CD4-positive, alpha-beta T cell treated with Interferon gamma for 1 hour (primary cell): Measurements from ENCODE around the gene INTS6L.
A peak's percentile ranks its signal among the peaks of the same experiment; 100 is the strongest.
"Not testable (repeated sequence)": the region's sequence is repeated elsewhere in the genome, so short reads cannot be mapped to it uniquely, and the experiment has no call there.

Experiments used
- DNase-seq: peaks from one replicate; pipeline ENCODE4 v3.0.0-alpha.2; 2020

Gene INTS6L

DNA sequence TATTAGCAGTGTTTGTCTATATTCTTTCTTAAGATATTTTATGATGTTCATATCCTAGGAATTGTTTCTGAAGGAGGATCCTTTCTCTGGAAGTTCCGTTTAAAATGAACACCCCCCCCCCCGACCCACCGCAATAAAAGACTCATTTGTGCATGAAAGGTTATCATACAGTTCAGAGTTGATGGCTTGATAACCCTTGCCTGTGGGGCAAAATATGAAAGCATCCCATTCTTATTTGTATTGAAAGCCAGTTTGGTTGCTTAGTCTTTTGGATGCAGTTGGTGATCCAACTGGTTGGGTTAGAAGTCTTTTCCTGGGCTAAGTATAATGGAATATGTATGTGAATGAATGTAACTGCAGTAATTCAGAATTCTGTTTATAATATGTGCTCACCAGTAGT, 8.3 kb downstream of the INTS6L start:
- DNase-seq: no peak

DNA sequence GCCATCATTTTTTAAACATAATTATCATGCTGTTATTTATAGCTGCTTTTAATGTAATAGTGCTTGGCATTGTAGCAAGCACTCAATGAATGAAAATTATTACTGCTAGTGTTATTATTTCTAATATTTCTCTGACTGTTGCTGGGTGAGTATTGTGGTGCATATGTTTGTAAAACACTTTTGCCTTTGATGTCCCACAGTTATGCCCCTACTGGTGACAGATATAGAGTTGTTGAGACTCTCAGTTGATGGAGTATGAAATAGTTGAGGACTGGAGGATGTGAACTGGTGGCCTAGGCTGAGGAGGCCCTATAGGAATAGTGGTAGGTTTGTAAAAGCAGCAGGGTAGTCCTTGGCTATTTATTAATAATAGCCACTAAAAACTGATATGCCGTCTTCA, 9.6 kb downstream of the INTS6L start:
- no peak for DNase-seq

DNA sequence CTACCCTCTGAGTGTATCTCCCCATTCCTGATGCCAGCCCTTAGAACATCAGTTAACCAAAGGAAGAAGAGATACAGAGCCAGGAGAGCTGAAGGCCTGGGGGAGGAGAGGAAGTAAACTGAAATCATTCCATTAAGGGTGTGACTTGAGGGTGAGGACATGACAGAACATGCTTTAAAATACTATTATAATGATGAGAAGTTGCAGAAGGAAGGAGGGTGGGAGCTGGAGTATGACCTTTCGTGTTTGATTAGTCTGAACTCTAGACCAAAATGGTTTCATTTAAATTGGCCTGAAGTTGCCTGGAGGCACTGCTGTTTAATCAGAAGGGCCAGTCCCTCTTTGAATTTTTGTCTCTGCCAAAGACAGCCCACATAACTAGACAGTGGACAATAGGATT, 11.4 kb downstream of the INTS6L start:
- DNase-seq: no peak

DNA sequence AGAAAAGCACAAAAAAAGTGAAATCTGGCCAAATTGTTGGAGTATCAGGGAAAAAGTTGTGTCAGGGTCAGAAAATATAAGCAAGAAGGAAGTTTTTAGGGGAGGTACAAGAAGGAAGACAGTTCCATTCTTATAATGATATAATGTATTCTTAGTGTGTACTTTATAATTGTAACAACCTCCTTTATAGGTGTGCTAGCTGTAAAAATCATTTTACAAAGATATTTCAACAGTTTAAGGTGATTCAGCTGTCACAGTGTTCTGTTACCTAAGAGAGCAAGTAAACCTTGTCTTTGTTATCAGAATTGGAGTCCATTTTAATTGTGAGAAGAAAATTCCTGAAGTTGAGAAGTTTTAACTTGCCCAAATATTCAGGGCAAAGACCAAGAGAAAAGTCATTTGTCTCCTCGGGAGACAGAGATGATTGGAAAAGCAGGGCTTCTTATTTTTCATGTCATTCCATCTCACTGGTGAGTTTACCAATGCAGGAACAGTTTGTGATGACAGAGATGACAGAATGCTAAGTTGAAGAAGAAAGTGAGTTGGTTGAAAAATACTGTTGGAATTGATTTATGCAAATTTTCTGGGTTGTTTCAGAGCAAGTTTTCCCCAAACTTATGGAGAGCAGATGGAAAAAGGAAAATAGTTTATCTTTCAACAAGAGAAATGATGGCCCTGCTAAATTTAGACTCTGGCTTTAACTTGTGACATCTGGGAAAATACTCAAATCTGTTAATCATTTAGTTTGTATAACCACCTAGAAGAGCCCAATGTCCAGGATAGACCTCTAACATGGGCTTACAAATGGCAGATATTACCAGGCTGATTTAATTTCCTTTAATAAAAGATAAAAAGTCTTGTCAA, 14.8 kb downstream of the INTS6L start:
- no peak for DNase-seq

DNA sequence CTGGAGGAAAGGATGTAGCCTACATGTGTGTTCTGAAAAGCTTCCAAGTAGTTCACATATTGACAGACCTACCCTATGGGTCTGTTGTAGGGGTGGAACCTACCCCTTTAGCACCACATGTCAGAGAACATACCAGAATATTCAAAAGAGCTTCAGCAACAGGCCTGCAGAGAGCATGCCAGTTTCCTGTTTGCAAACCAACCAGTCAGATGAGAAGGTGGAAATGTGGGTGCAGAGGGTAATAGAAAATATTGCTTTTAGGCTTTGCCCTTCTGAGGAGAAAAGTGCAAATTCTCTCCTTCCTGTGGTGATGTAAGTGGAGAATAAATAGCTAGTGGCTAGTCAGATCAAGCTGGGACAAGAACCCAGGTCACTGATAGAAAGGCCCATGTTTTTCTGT, 16.4 kb downstream of the INTS6L start:
- DNase-seq: no peak

DNA sequence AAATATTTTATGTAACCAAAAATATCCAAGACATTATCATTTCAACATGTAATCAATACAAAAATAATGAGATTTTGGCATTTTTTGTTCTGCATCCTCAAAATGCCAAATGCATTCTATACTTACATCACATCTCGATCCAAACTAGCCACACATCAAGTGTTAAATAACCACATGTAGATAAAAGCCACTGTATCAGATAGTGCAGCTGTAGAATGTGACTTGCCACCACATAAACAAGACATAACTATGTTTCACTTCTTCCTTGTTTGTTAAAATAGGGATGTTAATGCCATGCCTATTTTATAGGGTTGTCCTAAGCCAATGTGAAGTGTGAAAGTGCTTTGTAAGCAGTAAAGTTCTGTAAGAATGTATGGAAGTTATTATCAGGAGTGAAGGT, 20.9 kb downstream of the INTS6L start:
- no peak for DNase-seq

DNA sequence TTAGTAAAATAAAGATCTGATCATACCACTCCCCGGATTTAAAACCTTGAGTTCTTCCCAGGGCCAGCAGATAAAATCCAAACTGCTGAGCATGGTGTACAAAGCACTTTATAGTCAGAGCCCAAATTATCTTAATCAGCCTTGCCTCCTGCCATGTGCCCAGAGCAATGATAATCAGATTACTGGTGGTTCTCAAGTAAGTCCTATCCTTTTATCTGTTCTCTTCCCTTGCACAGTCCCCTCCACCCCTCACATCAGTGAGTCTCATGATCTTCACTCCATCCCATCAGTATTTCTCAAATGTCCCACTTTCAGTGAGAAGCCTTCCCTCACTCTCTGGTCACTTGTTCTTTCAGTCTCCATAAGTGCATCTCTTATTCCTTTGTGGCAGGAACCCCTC, 22.7 kb downstream of the INTS6L start:
- DNase-seq: no peak

DNA sequence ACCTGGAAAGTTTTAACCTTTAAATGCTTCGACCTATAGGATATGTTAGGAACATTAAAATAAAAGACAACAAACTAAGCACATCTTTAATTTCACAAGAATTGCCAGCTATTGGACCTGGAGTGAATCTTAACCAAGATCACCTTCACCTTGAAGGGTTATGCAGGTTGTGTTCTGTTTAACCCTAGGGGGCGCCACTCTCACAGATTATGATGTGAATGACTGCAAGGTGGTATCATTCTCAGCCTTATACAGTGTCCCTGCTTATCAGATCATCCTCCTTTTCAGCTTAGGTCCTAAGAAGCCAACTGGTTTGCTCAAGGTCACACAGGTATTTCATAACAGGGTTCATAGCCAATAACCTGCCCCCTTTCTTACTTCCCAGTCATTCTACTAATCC, 23.5 kb downstream of the INTS6L start:
- peak; percentile 25 for DNase-seq

DNA sequence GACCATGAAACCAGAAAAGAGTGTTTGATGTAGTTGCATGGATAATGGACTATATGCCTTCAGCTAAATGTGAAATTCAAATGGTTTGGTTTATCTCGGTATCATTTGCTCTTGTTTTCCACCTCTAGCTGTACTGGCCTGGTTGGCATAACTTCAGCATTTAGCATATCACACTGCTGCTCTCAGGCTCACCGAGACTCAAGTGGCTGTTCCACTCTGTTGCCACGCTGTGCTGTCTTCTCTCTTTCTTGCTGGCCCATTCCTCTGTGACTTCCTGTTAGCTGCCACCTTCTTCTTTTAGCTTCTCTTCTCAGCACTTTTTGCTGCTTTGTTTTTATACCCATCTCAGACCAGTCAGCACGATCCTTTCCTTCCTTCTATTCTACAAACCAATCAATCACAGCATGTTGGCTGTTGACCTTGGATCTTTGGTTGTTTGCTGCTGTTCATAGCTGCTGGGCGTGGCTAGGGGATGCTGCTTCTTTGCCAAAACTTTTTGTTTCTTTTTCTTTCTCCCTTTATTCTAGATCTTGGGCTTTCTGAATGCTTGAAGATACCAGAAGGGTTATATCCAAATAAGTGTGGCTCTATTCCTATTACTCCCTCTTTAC, 24.0 kb downstream of the INTS6L start:
- DNase-seq: no peak

DNA sequence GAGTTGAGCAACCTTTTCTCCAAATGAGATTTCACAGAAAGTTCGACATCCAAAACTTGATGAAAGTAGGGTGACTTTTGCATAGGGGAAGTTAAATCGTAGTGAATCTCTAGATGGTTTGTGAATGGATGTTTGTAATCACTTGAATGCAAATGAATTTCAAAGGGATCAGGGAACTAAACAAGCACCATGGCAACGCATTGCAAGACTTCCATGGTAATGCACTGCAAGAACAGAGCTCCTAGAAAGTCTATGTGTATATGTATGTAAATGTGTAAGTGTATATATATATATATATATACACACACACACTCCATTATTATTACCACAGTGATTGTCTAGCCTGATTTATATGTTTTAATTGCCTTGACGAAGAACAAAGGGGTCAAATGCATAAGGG, 27.3 kb downstream of the INTS6L start:
- DNase-seq: no peak

DNA sequence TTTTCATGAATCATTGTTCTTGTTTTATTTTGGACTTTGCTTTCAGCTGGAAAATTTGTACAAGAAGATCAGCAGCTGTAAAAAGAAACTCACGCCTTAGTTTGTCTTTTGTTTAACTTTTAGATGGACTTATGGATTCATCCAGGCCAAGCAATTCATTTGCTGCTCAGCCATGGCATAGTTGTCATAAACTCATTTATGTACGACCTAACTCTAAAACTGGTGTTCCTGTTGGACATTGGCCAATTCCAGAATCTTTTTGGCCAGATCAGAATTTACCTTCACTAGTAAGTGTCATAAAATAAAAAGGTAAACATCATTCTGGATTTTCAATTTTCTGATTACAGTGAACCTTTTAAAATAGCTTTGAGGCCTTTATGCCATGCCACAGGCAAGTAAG, 29.1 kb downstream of the INTS6L start:
- DNase-seq: no peak

DNA sequence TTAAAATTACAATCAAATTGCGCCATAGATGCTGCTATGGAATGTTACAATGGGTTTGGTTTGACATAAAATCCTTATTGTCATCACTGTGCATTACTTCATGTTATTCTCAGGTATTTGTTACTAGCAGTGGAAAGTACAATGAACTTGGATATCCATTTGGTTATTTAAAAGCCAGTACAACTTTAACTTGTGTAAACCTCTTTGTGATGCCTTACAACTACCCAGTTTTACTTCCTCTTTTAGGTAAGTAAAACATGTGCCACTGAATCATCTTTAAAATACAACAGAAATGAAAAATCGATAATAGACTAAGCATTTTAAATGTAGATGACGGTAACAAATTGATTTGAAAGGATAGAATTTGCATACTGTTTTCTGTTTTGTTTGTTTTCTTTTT, 35.6 kb downstream of the INTS6L start:
- DNase-seq: no peak

DNA sequence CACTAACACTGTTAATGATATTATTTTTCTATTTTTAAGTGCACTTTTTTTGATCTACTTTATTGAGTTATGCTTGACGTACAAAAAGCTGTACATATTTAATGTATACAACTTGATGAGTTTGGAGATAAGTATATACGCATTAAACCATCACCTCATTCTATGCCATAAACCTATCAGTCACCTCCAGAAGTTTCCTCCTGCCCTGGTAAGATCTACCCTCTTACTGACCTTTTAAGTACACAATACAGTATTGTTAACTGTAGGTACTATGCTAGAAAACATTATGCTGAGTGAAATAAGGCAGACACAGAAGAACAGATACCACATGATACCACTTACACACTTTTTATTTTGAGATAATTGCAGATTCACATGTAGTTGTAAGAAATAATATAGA, 36.9 kb downstream of the INTS6L start:
- no peak for DNase-seq

DNA sequence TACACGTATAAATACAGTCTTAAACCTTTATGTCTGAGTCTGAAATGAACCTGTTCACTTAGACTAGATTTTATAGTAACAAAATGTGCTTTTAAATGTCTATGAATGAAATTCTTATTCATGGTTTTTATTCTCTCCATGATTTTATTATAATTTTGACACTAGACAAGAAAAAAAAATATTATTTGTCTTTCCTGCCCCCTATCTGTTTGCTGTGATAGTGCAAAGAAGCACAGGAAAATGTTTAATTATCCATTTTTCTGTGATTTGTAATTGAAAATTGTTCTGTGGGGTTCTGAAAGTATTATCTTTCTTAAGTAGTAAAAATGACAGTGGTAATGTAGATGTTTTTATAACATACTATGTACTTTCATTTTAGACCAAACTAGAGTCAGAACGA, 52.0 kb downstream of the INTS6L start:
- no peak for DNase-seq

DNA sequence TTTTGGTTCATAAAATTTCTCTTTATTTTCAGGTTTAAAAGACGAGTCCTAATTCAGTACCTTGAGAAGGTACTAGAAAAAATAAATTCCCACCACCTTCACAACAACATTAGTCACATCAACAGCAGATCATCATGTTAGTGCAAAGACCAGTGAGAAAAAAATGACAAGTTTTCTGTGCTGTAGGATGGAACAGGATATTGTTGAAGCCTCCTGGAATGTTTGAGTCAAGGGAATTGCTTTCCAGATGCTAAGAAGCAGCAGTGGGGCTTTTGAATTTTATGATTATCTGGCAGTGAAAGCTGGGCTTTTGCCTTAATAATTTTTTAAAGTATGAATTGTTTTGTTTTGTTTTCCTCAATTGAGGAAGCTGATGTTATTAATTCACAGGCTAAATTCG, 61.0 kb downstream of the INTS6L start:
- no peak for DNase-seq

DNA sequence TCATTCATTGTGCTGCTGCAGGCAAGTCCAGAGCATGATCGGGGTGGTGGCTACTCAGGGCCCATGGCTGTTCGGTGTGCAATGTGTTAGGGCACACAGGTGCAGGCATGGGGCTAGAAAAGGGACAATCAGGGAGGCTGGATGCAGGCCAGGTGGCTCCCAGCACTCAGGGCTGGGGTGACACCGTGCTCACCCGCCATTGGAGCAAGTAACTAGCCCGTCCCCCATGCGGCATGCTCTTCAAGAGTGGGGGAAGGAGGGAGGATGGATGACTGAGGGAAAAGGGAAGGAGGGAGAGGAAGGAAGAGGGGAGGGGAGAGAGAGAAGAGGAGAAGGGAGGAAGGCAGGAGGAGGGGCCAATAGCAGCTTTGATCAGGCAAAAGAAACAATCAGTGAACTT, 64.7 kb downstream of the INTS6L start:
- DNase-seq: no peak

DNA sequence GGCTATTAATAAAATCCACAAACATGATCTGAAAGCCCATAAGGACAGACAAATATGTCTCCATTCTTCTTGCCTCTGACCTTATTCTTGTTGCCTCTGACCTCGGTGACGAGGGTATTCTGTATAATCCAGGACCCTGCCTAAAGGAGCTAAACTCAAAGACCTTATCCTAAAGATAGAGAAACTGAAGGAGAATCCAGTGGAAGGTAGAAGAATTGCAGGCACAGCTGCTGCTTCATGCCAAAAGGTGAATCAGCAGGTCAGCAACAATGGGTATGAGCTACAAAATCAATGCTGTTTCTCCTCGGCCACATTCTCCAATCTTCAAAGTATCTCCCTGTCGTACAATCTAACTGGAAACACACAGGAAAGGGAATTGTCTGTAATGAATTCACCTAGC, 71.4 kb downstream of the INTS6L start:
- DNase-seq: no peak

DNA sequence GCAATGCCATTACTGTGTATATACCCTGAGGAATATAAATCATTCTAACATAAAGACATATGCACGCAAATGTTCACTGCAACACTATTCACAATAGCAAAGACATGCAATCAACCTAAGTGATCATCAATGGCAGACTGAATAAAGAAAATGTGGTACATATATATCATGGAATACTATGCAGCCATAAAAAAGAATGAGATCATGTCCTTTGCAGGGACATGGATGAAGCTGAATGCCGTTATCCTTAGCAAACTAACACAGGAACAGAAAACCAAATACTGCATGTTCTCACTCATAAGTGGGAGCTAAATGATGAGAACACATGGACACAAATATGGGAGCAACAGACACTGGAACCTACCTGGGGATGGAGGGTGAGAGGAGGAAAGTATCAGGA, 73.6 kb downstream of the INTS6L start:
- DNase-seq: not testable (repeated sequence)

DNA sequence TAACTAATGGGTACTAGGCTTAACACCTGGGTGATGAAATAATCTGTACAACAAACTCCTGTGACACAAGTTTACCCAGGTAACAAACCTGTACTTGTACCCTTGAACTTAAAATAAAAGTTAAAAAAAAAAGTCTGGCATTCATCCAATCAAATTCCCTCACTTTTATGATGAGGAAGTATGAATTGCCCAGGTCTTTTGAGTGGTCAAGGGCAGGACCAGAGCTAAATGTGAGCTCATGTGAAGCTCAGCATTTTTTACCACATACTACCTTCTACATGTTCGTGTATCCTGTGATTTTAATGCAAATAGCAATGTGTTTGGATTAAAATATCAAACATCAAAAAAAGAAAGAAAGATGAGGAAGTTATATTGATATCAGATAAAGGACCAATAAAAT, 74.0 kb downstream of the INTS6L start:
- not testable (repeated sequence) for DNase-seq

DNA sequence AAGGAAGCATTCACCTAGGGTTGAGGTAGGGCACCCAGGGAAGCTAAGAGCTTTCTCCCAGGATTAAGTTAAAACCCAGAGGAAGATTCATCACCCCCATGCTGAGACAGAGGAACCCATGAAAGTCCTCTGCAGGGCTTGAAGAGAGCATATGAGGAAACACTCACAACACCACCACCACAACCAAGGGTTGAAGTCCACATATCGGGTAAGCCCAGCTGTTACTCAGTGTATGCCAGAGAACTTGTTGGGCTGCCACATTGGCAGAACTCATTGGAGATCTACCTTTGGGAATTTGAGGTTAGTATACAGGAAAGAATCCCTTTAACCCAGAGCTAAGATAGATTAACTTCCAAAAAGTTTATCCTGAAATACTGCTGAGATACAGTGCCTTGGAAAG, 75.1 kb downstream of the INTS6L start:
- DNase-seq: no peak

DNA sequence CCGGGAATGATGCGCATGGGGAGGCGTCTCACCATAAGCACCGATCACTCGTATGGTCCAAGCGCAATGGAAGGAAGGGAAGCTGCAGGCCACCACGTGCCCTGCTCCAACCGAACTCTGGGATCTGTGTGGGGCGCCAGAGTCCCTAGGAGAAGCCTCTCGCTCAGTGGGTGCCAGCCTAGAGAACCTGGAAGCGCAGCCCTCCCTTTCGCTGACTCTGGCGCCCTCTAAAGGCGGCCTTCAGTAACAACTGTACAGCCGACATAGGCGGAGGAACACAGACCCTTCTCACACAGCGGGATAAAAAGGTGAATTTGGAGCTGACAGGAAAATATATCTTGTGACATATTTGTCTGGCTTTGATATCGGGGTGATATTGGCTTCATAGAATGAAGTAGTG, 76.0 kb downstream of the INTS6L start:
- DNase-seq: peak; percentile 14

DNA sequence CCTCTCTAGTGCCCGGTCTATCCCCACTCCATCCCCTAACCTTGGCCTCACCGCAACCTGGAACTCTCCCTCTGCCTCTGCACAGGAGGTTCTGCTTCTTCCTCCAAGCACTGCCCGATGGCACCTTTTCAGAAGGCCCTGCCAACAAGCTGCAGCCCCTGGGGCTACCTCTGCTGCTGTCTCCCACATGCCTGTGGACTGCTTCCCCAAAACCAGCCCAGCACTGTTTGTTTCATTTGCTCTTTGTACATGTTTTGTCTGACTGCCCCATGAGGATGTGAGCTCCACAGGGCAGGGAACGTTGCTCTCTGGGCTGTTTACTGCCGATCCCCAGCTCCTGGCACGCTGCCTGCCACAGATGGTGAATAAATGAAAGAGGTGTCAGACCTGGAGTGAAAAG, 85.4 kb downstream of the INTS6L start:
- no peak for DNase-seq

DNA sequence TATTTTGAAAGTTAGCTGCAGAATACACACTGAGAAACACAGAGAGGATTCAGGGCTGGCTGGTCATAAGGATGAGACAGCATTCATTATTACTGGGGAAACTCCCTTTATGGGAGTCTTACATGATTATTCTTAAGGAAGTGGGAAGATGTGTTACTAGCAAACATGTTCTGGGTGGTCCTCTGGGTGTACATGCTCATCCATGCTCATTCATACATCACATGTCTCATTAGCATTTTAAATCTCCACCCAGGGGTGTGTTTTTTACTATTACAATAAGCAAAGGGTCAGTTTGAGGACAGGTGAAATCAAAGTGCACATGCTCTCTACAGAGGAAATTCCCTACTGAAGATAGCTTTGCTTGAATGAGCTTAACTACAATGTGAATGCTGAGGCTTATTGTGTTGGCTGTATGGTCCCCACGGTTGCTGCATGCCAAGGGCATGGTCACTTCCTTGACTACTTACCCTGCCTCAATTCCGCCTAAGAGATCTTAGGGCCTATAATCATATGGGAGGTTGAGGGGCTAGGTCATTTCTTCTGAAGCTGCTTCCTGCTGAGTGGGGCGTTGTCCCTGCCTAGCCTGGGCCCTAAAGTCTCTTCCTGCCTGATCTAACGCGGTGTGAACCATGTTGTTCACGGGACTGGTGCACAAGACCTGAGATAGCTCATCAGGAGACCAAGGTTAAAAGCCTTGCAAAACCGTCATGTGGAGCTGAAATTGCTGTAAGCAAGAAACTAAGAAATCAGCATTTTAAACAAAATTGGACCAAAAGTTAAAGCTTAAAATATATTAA, 104.1 kb downstream of the INTS6L start:
- not testable (repeated sequence) for DNase-seq

DNA sequence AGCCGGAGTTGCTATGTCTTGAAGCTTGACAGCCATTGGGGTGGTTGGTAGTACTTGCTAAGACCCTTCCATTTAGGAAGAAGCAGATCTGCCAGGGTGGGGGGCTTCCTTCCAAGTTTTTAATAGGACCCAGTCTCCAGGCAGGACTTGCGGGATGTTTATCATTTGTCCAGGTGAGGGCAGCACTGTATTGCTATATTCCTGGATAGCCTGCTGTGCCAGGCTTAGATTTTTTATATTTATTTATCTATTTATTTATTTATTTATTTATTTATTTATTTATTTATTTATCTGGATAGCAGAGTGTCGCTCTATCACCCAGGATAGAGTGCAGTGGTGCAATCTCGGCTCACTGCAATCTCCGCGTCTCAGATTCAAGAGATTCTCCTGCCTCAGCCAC, 105.5 kb downstream of the INTS6L start:
- no peak for DNase-seq
